ENCODE measurements around the gene SAMD7. TPM values are rescaled to one million over a fixed set of nuclear protein-coding genes. Genes with fewer than 3 reads are reported as not detected.
A peak's percentile ranks its signal among the peaks of the same experiment; 100 is the strongest.

The SAMD7 gene
- total and polyA plus RNA-seq, 4 donors = 0.09 TPM; not detected in 3

DNA sequence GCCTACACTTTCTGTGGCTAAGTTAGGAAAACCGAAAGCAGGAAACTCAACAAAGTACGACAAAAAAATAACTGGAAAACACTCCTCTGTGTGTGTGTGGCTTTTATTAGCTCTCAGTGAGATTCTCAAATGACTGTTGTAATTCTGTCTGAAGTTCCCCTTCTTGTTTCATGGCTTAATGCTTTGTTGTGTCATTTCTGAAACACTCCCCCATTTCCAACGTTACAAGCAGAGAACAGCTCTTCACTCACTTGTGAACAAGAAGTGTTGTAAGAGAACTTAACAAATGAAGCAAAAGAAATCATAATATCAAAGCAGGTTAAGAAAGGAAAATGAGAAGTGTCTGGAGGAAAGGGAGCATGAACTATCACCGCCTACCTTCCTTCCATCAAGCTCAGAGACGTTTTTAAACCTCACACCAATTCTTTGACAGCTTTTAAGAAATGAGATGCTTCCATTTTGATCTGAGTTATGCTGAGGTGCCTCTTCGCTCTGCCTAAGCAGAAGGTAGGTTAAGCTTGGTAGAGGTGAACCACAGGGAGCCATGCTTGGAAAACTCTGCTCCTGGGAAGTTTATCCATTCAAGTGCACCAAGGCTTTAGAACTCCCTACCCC lies 42.9 kb downstream of the SAMD7 start:
- no peaks in the 10 kb centered on the region for H3K9me3 ChIP-seq (ENCODE audit: control insufficient read depth, insufficient read depth, low read length)
- no peaks in the 10 kb centered on the region for H3K27me3 ChIP-seq (ENCODE audit: control insufficient read depth, insufficient read depth, low read length)
- WGBS (ENCODE audit: insufficient coverage) = 80% methylated on average over 1 of the region's 6 CpGs
- no peak overlapping the region for H3K27ac ChIP-seq (ENCODE audit: low read depth, low read length)
- H3K4me3 ChIP-seq (ENCODE audit: low read depth, low read length) = no peak overlapping the region
- DNase-seq (ENCODE audit: low read depth in 4 of 6, low spot score in 6 of 6) = no peak
- no peaks in the 10 kb centered on the region for H3K36me3 ChIP-seq (ENCODE audit: control insufficient read depth, insufficient read depth, low read length)
- H3K4me1 ChIP-seq (ENCODE audit: control insufficient read depth, insufficient read depth, low read length) = no peaks in the 10 kb centered on the region

DNA sequence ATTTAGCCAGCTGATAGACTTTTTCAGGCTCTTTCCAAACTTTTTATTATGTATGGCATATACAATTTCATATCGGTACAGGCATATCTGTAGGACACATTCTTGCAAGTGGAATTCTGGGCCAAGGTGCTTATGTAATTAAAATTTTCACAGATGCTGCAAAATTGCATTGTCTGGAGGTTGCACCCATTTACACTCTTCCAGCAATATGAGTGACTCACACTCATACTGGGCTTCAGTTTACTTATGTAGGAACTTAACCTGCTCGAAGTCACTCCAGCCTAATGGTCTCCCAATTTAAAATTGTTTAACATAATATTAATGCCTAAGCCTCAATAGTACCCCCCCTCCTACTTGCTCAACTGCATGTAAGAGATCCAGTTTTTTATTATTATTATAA lies 44.0 kb downstream of the SAMD7 start:
- H3K9me3 ChIP-seq (ENCODE audit: control insufficient read depth, insufficient read depth, low read length) = no peaks in the 10 kb centered on the region
- WGBS (ENCODE audit: insufficient coverage) = no CpG with 5 or more reads among the region's 2 CpGs
- no peaks in the 10 kb centered on the region for H3K4me1 ChIP-seq (ENCODE audit: control insufficient read depth, insufficient read depth, low read length)
- no peak overlapping the region for H3K27ac ChIP-seq (ENCODE audit: low read depth, low read length)
- no peak overlapping the region for H3K4me3 ChIP-seq (ENCODE audit: low read depth, low read length)
- H3K36me3 ChIP-seq (ENCODE audit: control insufficient read depth, insufficient read depth, low read length) = no peaks in the 10 kb centered on the region
- H3K27me3 ChIP-seq (ENCODE audit: control insufficient read depth, insufficient read depth, low read length) = no peaks in the 10 kb centered on the region
- DNase-seq (ENCODE audit: low read depth in 4 of 6, low spot score in 6 of 6) = no peak

DNA sequence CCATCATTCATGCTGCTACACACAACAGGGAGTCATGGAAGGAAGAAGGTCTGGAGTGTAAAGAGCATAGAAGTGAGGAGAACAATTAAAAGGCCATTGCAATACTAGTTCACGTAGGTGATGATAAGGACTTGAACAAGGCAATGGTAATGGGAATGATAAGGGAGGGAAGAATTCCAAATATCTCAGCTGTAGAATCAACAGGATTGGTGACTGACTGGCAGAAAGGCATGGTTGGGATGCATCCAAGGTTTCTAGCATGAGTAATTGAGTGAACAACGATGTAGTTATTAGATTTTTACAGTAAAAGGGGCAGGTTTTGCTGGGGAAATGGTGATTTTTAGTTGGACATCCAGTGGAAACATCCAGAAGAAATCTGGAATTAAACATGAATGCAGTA lies 52.8 kb downstream of the SAMD7 start:
- 96% methylated on average over 2 of the region's 2 CpGs for WGBS (ENCODE audit: insufficient coverage)
- no peak overlapping the region for H3K4me3 ChIP-seq (ENCODE audit: low read depth, low read length)
- no peak overlapping the region for H3K27ac ChIP-seq (ENCODE audit: low read depth, low read length)
- H3K9me3 ChIP-seq (ENCODE audit: control insufficient read depth, insufficient read depth, low read length) = no peaks in the 10 kb centered on the region
- peaks cover 4% of the 10 kb centered on the region for H3K4me1 ChIP-seq (ENCODE audit: control insufficient read depth, insufficient read depth, low read length)
- no peaks in the 10 kb centered on the region for H3K27me3 ChIP-seq (ENCODE audit: control insufficient read depth, insufficient read depth, low read length)
- no peaks in the 10 kb centered on the region for H3K36me3 ChIP-seq (ENCODE audit: control insufficient read depth, insufficient read depth, low read length)
- DNase-seq (ENCODE audit: low read depth in 4 of 6, low spot score in 6 of 6) = no peak

DNA sequence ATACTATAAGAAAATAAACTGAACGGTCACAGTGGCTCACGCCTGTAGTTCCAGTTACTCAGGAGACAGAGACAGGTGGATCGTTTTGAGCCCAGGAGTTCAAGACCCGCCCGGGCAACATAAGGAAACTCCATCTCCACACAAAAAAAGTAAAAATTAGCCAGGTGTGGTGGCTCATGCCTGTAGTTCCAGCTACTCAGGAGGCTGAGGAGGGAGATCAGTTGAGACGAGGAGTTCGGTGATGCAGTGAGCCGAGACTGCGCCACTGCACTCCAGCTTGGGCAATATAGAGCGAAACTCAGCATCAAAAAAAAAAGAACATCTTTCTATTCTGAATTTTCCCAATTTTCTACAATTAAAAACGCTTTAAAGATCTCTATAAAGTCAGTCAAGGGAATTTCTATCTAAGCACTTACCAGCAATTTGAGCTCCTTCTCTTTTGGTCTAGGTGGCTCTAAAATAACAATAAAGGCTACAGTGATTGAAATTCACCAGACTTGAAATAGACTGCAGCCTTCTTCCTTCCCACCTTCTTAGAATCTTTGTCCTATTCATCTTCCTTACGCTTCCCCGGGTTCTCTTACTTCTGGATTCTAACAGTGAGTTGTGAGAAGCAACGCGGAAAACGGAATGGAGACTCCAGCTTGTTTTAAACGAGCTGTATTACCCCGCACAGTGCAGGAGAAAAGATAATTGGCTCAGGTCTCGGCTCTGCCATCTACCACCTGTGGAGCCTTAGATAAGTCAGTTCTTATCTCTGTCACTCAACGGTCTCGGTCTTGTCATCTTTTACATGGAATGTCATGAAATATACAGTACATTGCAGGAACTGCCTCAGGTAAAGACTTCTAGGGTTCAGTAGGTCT lies 54.4 kb downstream of the SAMD7 start:
- H3K4me1 ChIP-seq (ENCODE audit: control insufficient read depth, insufficient read depth, low read length) = peaks cover 4% of the 10 kb centered on the region
- H3K36me3 ChIP-seq (ENCODE audit: control insufficient read depth, insufficient read depth, low read length) = no peaks in the 10 kb centered on the region
- peak overlapping the region; percentile 90 for H3K27ac ChIP-seq (ENCODE audit: low read depth, low read length)
- H3K9me3 ChIP-seq (ENCODE audit: control insufficient read depth, insufficient read depth, low read length) = no peaks in the 10 kb centered on the region
- peak in 1 of 6 donors; percentile 13 for DNase-seq (ENCODE audit: low read depth in 4 of 6, low spot score in 6 of 6)
- no peaks in the 10 kb centered on the region for H3K27me3 ChIP-seq (ENCODE audit: control insufficient read depth, insufficient read depth, low read length)
- 52% methylated on average over 8 of the region's 21 CpGs for WGBS (ENCODE audit: insufficient coverage)
- H3K4me3 ChIP-seq (ENCODE audit: low read depth, low read length) = peak overlapping the region; percentile 81

DNA sequence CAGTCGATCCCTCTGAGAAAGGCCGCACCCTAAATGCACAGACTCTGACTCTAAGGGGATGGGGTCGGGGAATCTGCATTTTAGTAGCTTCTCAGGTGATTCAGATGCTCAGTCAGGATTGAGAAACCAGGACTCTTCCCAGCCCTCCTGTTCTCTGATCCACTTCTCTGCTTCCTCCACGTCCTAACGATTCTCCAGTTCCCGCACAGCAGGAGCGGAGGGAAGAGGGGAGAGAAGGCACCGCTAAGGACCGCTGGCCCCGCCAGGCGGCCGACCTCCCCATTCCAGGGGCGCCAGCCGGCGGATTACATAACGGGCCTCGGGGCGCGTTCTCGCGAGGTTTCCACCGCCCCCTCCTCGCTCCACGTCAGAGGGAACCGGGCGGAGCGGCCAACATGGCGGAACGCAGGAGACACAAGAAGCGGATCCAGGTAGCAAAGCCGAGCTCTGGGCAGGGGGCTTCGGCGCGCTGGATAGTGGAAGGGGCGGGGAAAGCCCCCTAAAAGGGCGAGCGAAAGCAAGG lies 55.1 kb downstream of the SAMD7 start, which contains the start of gene SEC62:
Gene SEC62, plus strand, starts transcription at position 380 of the 523 bp plus-strand sequence. Its CDS starts 16 bp downstream, at position 396.
- no peaks in the 10 kb centered on the region for H3K36me3 ChIP-seq (ENCODE audit: control insufficient read depth, insufficient read depth, low read length)

DNA sequence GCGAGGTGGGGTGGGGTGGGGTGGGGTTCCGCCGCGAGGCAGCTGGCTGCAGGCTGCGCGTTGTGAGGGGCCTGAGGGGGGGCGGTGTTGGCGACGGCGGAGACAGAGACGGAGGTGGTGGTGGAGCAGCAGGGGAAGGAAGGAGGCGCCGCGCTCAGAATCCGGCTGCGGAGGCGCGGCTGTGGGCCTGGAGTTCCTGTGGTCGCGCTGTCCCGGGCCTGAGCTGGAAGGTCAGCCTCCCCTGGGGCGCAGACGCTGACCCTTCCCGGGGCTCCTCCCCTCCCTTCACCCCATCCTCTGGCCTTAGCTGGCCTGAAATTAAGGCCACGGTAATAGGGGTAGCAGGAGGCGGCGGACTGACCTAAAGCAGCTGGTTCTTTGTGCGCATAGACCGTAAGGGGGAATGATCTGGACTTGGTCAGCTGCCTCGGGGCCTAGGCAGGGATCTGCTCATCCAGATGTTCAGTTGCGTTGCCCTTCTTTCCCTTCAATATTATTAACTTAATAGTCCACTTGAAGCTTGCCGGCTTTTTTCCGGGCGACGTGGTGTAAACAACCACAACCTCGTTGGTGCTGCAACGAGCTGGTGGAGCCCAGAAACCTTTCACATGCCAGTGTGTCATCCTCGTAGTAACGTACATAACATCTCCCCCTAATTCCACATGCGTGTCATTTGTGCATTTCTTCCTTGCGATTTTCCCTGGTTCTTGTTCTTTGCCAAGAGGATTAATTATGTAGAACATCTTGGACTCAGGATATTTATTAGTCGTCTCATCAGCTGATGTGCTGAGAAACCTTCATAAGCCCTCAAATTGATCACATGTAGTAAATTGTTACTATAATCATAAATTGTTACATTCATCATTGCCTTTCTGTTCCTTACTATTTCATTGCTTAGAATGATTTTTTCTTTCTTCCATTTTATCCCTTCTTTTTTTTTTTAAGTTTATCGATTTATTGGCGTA lies 55.9 kb downstream of the SAMD7 start:
- Histone ChIP-seq H3K4me3 (ENCODE audit: low read depth, low read length) (peak overlapping the region; percentile 81), H3K4me1 (ENCODE audit: control insufficient read depth, insufficient read depth, low read length) (peaks cover 4% of the 10 kb centered on the region), H3K36me3 (ENCODE audit: control insufficient read depth, insufficient read depth, low read length) (no peaks in the 10 kb centered on the region), H3K27ac (ENCODE audit: low read depth, low read length) (peak overlapping the region; percentile 90), H3K9me3 (ENCODE audit: control insufficient read depth, insufficient read depth, low read length) (no peaks in the 10 kb centered on the region), H3K27me3 (ENCODE audit: control insufficient read depth, insufficient read depth, low read length) (no peaks in the 10 kb centered on the region)
- peak; percentile 7 to 67 (median 40) for DNase-seq (ENCODE audit: low read depth in 4 of 6, low spot score in 6 of 6)
- WGBS (ENCODE audit: insufficient coverage) = 3% methylated on average over 30 of the region's 44 CpGs

More for the DNA sequence above, 55.1 kb downstream of the SAMD7 start, which contains the start of gene SEC62:
- Histone ChIP-seq H3K4me3 (ENCODE audit: low read depth, low read length) (peak within 1 kb of the TSS; percentile 81), H3K27ac (ENCODE audit: low read depth, low read length) (peak within 1 kb of the TSS; percentile 90), H3K4me1 (ENCODE audit: control insufficient read depth, insufficient read depth, low read length) (peaks cover 4% of the 10 kb centered on the region), H3K9me3 (ENCODE audit: control insufficient read depth, insufficient read depth, low read length) (no peaks in the 10 kb centered on the region), H3K27me3 (ENCODE audit: control insufficient read depth, insufficient read depth, low read length) (no peaks in the 10 kb centered on the region)
- 0% methylated on average over 28 of the region's 37 CpGs for WGBS (ENCODE audit: insufficient coverage)
- peak; percentile 84 to 98 (median 91) for DNase-seq (ENCODE audit: low read depth in 4 of 6, low spot score in 6 of 6)

DNA sequence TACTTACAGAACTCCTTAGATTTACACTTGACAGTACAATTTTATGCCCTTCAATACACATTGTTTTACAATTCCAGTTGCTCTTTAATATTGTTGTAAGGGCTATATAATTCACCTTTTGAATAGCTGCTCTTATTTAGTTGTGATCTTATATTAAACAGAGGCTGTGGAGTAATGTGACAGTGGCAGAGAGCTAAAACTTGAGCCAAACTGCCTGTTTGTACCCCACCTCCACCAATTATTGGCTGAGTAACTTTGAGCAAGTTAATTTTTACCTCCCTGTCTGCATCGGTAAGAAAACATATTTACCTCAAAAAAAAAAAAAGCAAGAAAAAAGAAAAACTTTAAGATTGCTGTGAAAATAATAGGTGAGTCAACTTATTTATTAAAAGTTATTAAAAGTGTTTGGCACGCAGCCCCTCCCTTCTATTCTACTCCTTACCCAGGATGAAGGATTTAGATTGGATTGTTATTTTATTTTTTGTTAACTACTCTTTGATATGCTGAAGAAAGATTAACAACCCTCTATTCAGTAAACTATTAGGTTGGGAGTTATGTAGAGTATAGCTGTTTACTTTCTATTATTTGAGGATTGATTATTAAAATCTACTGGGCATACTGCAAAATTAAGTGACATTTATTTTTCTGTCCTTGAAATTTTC lies 57.0 kb downstream of the SAMD7 start:
- Histone ChIP-seq H3K9me3 (ENCODE audit: control insufficient read depth, insufficient read depth, low read length) (no peaks in the 10 kb centered on the region), H3K27ac (ENCODE audit: low read depth, low read length) (no peak overlapping the region), H3K4me3 (ENCODE audit: low read depth, low read length) (peak overlapping the region; percentile 81), H3K36me3 (ENCODE audit: control insufficient read depth, insufficient read depth, low read length) (no peaks in the 10 kb centered on the region), H3K4me1 (ENCODE audit: control insufficient read depth, insufficient read depth, low read length) (peaks cover 4% of the 10 kb centered on the region), H3K27me3 (ENCODE audit: control insufficient read depth, insufficient read depth, low read length) (no peaks in the 10 kb centered on the region)
- WGBS (ENCODE audit: insufficient coverage) = no CpG with 5 or more reads among the region's 2 CpGs
- no peak for DNase-seq (ENCODE audit: low read depth in 4 of 6, low spot score in 6 of 6)

DNA sequence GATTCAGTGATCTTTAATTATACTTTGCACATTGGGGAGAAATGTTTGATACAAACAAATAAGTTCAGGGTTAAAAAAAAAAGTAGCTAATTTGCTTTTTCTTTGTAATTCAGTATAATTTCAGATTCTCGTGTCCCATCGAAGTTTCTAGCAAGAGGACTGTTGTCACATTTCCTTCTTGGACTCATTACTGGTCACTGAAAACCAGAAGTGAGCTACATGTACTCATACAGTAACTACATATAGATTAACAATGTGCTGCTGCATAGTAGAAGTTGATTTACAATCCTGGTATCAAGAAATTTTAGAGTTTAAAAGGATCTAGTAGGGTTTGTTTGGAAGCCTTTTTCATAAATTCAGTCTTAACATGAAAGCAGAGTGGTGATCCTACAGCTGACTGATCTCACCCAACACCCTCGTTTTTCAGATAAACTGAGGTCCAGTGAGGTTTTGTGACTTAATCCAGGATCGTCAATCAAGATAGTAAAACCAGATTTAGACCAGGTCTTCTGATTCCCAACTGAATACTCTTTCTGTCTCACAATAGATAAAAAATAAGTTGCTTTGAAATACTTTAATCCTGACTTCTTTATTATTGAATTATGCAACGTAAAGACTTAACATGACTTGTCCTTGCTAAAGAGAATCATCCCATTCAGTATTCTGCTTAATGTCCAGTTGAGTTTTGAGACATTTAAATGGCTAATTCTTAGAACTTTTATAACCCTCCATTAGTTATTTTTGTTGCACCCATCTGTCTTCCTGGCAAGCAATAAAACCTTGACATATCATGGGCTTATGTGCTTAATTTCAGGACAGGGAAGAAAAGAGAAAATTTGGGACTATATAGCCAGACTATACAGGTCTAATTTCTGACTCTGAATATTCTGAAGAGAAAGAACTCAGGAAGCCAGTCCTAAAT lies 58.1 kb downstream of the SAMD7 start:
- Histone ChIP-seq H3K9me3 (ENCODE audit: control insufficient read depth, insufficient read depth, low read length) (no peaks in the 10 kb centered on the region), H3K27me3 (ENCODE audit: control insufficient read depth, insufficient read depth, low read length) (no peaks in the 10 kb centered on the region), H3K27ac (ENCODE audit: low read depth, low read length) (no peak overlapping the region), H3K4me1 (ENCODE audit: control insufficient read depth, insufficient read depth, low read length) (peaks cover 4% of the 10 kb centered on the region), H3K36me3 (ENCODE audit: control insufficient read depth, insufficient read depth, low read length) (no peaks in the 10 kb centered on the region), H3K4me3 (ENCODE audit: low read depth, low read length) (no peak overlapping the region)
- no CpG with 5 or more reads among the region's 5 CpGs for WGBS (ENCODE audit: insufficient coverage)
- DNase-seq (ENCODE audit: low read depth in 4 of 6, low spot score in 6 of 6) = no peak

Data from spinal cord (tissue), 10 donors.